HCT116 (cell line): Measurements from ENCODE around the gene MYLK.

Experiments
- ATF3 ChIP-seq: IDR thresholded peaks from 2 replicates; pipeline ENCODE4 v1.6.1; 2012
- CEBPB ChIP-seq: IDR thresholded peaks from 2 replicates; pipeline ENCODE4 v1.6.1; 2012; ENCODE audit warnings: low read depth
- EZH2 ChIP-seq: fragments of 200-600 bp; sonication (generic); IDR thresholded peaks from 2 replicates; pipeline ENCODE4 v1.6.1; 2017; ENCODE audit warnings: antibody characterized with exemption, mixed run types
- JUND ChIP-seq: IDR thresholded peaks from 2 replicates; pipeline ENCODE4 v1.6.1; 2012
- MAX ChIP-seq: IDR thresholded peaks from 2 replicates; pipeline ENCODE4 v1.6.1; 2012
- POLR2A ChIP-seq: IDR thresholded peaks from 2 replicates; pipeline ENCODE4 v1.7.0; 2011; ENCODE audit warnings: borderline replicate concordance; ENCODE audit not compliant: insufficient read depth, insufficient read length; ENCODE audit errors: extremely low read depth
- POLR2AphosphoS5 ChIP-seq: IDR thresholded peaks from 2 replicates; pipeline ENCODE4 v1.6.1; 2011; ENCODE audit warnings: mild to moderate bottlenecking, low read depth, low read length, moderate library complexity
- RAD21 ChIP-seq: IDR thresholded peaks from 2 replicates; pipeline ENCODE4 v1.6.1; 2012; ENCODE audit warnings: low read depth, mild to moderate bottlenecking
- TF ChIP-seq, protein P1 (sequence below), 3 experiments: fragments of 200-600 bp in 1 of 3; sonication (generic) in 1 of 3; IDR thresholded peaks in 2 of 3; conservative IDR thresholded peaks in 1 of 3; 2 replicates each; pipeline ENCODE4 v1.5.1; 2012 to 2017; ENCODE audit warnings: low read depth in 2 of 3, low read length in 2 of 3, antibody characterized with exemption in 1 of 3, borderline replicate concordance in 1 of 3, control low read depth in 1 of 3, mild to moderate bottlenecking in 1 of 3, mixed read lengths in 1 of 3, mixed run types in 1 of 3, moderate library complexity in 1 of 3; ENCODE audit not compliant: insufficient read depth in 1 of 3

- TF ChIP-seq MAX (no peak), POLR2AphosphoS5 (no peak), ATF3 (no peak), CEBPB (no peak), EZH2 (no peak), RAD21 (no peak), POLR2A (no peak), JUND (no peak)
- TF ChIP-seq, protein P1, sequence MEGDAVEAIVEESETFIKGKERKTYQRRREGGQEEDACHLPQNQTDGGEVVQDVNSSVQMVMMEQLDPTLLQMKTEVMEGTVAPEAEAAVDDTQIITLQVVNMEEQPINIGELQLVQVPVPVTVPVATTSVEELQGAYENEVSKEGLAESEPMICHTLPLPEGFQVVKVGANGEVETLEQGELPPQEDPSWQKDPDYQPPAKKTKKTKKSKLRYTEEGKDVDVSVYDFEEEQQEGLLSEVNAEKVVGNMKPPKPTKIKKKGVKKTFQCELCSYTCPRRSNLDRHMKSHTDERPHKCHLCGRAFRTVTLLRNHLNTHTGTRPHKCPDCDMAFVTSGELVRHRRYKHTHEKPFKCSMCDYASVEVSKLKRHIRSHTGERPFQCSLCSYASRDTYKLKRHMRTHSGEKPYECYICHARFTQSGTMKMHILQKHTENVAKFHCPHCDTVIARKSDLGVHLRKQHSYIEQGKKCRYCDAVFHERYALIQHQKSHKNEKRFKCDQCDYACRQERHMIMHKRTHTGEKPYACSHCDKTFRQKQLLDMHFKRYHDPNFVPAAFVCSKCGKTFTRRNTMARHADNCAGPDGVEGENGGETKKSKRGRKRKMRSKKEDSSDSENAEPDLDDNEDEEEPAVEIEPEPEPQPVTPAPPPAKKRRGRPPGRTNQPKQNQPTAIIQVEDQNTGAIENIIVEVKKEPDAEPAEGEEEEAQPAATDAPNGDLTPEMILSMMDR (IDR thresholded peaks at IDR 0.05 in 2 of 3, conservative IDR thresholded peaks at IDR 0.05 in 1 of 3; ENCODE audit: borderline replicate concordance in 1 of 3, insufficient read depth in 1 of 3, low read depth in 2 of 3, low read length in 2 of 3) = no peak
Measured at GRCh38 chr3:123799544-123800361, 84.4 kb downstream of the MYLK start.
